OCI-LY1 (cell line): ENCODE data around the gene SCAP.

Source experiments
- EZH2 ChIP-seq: fragments of 200-600 bp; sonication (generic), shearing (Covaris generic); IDR thresholded peaks from 2 replicates; pipeline ENCODE4 v1.8.0; 2017; ENCODE audit warnings: borderline replicate concordance, mixed run types, mild to moderate bottlenecking, antibody characterized with exemption, low read length, moderate library complexity, mixed read lengths
- TF ChIP-seq, protein P1 (sequence below): fragments of 200-600 bp; sonication (generic), shearing (Covaris generic); IDR thresholded peaks from 2 replicates; pipeline ENCODE4 v1.5.1; 2017; ENCODE audit warnings: mild to moderate bottlenecking, antibody characterized with exemption, low read length, moderate library complexity, mixed read lengths

DNA sequence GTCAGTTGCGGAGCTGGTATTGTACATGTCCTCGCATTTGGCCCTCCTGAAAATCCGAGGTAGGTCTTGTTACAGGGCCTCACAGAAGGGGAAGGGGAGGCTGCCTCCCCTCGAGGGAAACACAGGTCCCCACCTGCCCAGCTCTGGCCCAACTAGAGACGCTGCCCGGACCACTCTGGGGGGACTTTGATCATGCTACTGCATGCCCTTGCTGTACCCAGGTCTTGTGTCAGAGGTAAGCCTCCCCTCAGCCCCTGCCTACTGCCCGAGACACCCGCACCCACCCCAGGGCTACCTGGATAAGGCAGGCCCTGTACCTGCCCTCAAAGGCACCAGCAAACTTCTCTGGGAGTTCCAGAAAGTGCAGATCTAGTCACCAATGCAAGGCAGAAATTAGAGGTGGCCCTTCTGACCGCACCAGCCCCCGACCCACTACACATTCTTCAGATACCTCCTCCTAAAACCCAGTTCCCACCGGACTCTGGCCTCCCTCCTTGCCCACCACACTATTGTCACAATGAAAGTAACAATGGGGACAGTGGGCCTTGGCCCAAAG lies 981 bp upstream of the SCAP start:
- TF ChIP-seq, protein P1, sequence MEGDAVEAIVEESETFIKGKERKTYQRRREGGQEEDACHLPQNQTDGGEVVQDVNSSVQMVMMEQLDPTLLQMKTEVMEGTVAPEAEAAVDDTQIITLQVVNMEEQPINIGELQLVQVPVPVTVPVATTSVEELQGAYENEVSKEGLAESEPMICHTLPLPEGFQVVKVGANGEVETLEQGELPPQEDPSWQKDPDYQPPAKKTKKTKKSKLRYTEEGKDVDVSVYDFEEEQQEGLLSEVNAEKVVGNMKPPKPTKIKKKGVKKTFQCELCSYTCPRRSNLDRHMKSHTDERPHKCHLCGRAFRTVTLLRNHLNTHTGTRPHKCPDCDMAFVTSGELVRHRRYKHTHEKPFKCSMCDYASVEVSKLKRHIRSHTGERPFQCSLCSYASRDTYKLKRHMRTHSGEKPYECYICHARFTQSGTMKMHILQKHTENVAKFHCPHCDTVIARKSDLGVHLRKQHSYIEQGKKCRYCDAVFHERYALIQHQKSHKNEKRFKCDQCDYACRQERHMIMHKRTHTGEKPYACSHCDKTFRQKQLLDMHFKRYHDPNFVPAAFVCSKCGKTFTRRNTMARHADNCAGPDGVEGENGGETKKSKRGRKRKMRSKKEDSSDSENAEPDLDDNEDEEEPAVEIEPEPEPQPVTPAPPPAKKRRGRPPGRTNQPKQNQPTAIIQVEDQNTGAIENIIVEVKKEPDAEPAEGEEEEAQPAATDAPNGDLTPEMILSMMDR, result no peak
- TF ChIP-seq EZH2, result no peak
